Central memory CD8-positive, alpha-beta T cell (primary cell): ENCODE measurements around the gene ECSCR.
"Not testable (repeated sequence)": the region's sequence is repeated elsewhere in the genome, so short reads cannot be mapped to it uniquely, and the experiment has no call there.

Experiments used
- ATAC-seq: fragments of 150-1000 bp; cut with Tn5 transposase; replicated peaks from 2 replicates; pipeline ENCODE4 v1.10.0; 2022; ENCODE audit warnings: mild to moderate bottlenecking, moderate FRiP score, moderate number of reproducible peaks; ENCODE audit not compliant: poor library complexity, severe bottlenecking; ENCODE audit errors: extremely low read depth
- DNase-seq, 2 donors: peaks; one replicate each; pipeline ENCODE4 v3.0.0; 2021; ENCODE audit warnings: low spot score in 2 of 2
- H3K27ac Mint-ChIP-seq: one replicate; pipeline ENCODE4 v1.8.0; 2022; ENCODE audit warnings: low read depth, mild to moderate bottlenecking, moderate library complexity, mixed read lengths
- H3K27me3 Mint-ChIP-seq: one replicate; pipeline ENCODE4 v1.8.0; 2022; ENCODE audit warnings: mixed read lengths
- H3K36me3 Mint-ChIP-seq: one replicate; pipeline ENCODE4 v1.8.0; 2022; ENCODE audit warnings: mild to moderate bottlenecking, moderate library complexity, mixed read lengths; ENCODE audit not compliant: insufficient read depth
- H3K4me1 Mint-ChIP-seq: one replicate; pipeline ENCODE4 v1.8.0; 2022; ENCODE audit warnings: mixed read lengths
- H3K4me3 Mint-ChIP-seq: one replicate; pipeline ENCODE4 v1.8.0; 2022; ENCODE audit warnings: mild to moderate bottlenecking, moderate library complexity, mixed read lengths
- H3K9me3 Mint-ChIP-seq: one replicate; pipeline ENCODE4 v1.8.0; 2022; ENCODE audit warnings: mixed read lengths

Gene ECSCR

DNA sequence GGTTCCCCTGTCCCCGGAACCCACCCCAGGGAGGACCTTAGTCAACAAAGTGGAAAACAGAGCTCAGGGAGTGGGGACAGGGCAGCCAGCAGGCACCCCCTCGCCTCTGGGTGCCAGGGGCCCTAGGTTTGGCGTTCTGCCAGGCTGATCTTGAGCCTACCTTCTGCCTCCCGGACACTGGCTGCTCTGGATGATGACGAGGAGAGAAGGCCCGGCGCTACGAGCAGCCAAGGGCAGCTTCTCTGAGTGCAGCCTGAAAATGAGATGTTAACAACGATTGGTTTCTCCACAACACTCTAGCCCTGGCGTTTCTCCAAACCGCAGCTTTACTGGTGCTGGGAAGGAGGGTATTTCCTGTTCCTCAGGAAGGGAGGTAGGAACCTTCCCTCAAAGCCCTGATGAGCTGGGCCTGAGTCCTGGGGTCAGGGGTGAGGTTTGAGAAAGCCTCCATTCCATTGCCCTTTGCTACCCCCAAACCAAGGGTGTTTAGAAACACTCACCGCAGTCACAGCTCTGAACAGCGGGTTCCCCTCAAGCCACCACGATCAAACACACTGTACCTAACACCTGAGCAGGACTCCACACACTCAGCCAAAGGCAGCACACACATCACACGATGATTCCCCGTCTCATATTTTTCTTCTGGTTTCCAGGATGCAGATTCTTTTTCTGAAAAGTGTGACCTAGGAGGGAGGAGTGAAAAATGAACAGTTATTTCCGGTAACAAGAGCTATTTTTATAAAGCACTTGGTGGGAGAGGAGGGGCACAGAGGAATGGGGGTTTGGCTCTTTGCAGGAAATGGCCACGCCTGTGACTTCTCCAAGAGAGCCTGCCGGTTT lies 19.7 kb upstream of the ECSCR start, which contains the start of gene STING1:
TSS of gene STING1 (minus strand) at position 709 of the 840 bp plus-strand sequence. CDS start 1,054 bp downstream, outside the sequence.
- H3K4me1 Mint-ChIP-seq, result peaks cover 41% of the 10 kb centered on the region
- DNase-seq (peak; percentile 50 to 70), ATAC-seq (peak; percentile 93)
- H3K4me3 Mint-ChIP-seq, result peak within 1 kb of the TSS; percentile 79
- H3K9me3 Mint-ChIP-seq, result no peaks in the 10 kb centered on the region
- peak within 1 kb of the TSS; percentile 88 for H3K27ac Mint-ChIP-seq
- H3K36me3 Mint-ChIP-seq, result peaks cover 29% of the 10 kb centered on the region
- H3K27me3 Mint-ChIP-seq, result no peaks in the 10 kb centered on the region

DNA sequence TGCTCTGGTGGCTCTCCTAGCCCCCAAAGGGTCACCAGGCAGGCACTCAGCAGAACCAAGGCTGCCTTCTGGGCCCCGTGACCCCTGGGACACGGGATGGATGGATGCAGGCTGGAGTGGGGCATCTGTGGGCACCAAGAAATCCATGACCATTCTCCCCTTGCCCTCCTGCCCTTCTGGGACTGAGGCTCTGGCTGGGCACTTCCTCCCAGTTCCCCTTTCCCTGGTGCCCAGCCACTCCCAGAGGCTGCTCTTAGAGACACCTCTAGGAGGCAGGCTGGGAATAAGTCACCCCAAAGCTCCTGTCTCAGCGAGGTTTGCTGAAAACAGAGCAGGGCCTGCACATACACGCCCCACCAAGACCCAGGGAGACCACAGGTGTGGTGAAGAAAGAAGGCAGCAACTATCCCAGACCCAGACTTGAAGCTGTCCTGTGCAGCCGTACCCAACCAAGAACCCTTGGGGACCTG lies 19.1 kb upstream of the ECSCR start:
- Mint-ChIP-seq H3K9me3 (no peaks in the 10 kb centered on the region), H3K4me3 (peak overlapping the region; percentile 79), H3K36me3 (peaks cover 32% of the 10 kb centered on the region), H3K27me3 (no peaks in the 10 kb centered on the region), H3K4me1 (peaks cover 41% of the 10 kb centered on the region), H3K27ac (peak overlapping the region; percentile 88)
- DNase-seq (no peak), ATAC-seq (peak; percentile 15)

DNA sequence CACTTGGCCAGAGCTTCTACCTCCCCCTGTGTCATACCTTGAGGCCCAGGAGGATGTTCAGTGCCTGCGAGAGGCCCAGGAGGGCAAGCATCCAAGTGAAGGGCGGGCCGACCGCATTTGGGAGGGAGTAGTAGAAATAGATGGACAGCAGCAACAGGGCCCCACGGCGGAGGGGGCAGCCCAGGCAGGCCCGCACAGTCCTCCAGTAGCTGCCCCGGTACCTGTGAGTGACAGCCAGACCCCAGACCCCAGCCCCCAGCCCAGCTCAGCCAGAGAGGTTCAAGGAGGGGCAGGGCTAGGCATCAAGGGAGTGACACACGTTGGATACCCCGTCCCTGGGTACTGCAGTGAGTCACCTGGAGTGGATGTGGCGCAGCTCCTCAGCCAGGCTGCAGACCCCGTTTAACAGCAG lies 18.6 kb upstream of the ECSCR start:
- no peak for DNase-seq

DNA sequence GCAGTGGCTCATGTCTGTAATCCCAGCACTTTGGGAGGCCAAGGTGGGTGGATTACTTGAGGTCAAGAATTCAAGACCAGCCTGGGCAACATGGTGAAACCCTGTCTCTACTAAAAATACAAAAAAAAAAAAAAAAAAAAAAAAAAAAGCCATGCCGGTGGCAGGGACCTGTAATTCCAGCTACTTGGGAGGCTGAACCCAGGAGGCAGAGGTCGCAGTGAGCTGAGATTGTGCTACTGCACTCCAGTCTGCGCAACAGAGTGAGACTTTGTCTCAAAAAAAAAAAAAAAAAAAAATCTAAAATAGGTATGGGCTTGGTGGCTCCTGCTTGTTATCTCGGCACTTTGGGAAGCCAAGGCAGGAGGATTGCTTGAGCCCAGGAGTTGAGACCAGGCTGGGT lies 17.2 kb upstream of the ECSCR start:
- H3K36me3 Mint-ChIP-seq, result peaks cover 42% of the 10 kb centered on the region
- ATAC-seq, H3K4me3 Mint-ChIP-seq, DNase-seq, H3K9me3 Mint-ChIP-seq, H3K27ac Mint-ChIP-seq, H3K27me3 Mint-ChIP-seq: not testable (repeated sequence)
- peaks cover 54% of the 10 kb centered on the region for H3K4me1 Mint-ChIP-seq

More for the DNA sequence above, 18.6 kb upstream of the ECSCR start:
- Mint-ChIP-seq H3K27ac (peak overlapping the region; percentile 88), H3K4me1 (peaks cover 41% of the 10 kb centered on the region), H3K4me3 (peak overlapping the region; percentile 79), H3K27me3 (no peaks in the 10 kb centered on the region), H3K9me3 (no peaks in the 10 kb centered on the region), H3K36me3 (peaks cover 36% of the 10 kb centered on the region)
- ATAC-seq, result no peak

DNA sequence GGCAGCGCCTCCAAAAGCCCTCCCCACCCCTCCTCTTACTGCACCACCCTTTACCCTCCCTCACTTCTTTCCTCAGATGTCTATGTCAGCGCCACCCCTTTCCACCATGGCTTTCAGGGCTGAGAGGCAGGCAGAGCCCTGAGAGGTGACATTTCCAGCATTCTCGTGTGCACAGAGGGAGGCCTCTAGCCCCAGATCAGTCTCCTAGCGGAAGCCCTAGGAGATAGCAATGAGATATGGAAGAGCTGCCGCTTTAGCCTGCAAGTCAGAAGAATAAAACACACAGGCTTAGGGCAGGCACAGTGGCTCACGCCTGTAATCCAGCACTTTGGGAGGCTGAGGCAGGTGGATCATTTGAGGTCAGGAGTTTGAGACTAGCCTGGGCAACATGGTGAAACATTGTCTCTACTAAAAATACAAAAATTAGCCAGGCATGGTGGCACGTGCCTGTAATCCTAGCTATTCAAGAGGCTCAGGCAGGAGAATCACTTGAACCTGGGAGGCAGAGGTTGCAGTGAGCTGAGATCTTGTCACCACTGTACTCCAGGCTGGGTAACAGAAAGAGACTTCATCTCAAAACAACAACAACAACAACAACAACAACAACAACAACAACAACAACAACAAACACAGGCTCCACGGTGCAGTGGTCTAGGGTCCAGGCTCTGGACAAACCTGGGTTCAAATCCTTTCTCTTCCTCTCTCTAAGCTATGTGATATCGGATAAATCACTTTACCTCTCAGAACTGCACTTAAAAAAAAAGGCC lies 16.3 kb upstream of the ECSCR start:
- not testable (repeated sequence) for H3K9me3 Mint-ChIP-seq, H3K27me3 Mint-ChIP-seq, DNase-seq, ATAC-seq
- Mint-ChIP-seq H3K36me3 (peaks cover 42% of the 10 kb centered on the region), H3K27ac (peak overlapping the region; percentile 59), H3K4me3 (peak overlapping the region; percentile 20), H3K4me1 (peaks cover 62% of the 10 kb centered on the region)

DNA sequence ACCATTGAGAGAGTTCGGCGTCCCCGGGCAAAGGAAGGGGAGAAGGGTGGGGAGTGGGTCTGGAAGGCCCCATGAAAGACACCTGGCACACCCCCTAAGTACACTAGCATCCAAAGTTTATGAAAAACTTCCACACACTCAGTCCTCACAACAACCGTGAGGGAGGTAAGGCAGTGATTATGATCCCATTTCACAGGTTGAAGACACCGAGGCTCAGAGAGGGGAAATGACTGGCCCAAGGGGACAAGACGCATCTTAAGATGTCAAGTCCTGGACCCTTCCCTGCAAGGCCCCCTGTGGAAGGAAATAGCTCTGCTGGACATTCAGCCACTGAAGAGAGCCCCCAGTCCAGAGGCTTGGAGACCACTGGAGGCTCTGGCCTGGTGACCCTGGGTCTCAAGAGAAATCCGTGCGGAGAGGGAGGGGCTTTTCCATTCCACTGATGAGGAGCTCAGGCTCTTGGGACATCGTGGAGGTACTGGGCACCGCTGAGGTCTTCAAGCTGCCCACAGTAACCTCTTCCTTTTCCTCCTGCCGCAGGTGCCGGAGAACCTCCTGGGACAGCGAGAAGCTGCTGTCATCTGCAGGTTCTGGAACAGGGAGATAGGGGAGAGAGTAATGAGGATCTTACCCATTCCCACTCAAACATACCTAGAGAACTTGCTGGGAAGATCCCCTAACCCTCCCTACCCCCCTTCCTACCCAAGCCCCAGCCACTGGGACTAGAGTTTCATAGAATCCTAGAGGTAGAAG lies 13.5 kb upstream of the ECSCR start:
- Mint-ChIP-seq H3K4me1 (peaks cover 65% of the 10 kb centered on the region), H3K4me3 (no peak overlapping the region), H3K27ac (peak overlapping the region; percentile 69), H3K36me3 (peaks cover 36% of the 10 kb centered on the region), H3K9me3 (no peaks in the 10 kb centered on the region), H3K27me3 (no peaks in the 10 kb centered on the region)
- DNase-seq, result no peak
- no peak for ATAC-seq

DNA sequence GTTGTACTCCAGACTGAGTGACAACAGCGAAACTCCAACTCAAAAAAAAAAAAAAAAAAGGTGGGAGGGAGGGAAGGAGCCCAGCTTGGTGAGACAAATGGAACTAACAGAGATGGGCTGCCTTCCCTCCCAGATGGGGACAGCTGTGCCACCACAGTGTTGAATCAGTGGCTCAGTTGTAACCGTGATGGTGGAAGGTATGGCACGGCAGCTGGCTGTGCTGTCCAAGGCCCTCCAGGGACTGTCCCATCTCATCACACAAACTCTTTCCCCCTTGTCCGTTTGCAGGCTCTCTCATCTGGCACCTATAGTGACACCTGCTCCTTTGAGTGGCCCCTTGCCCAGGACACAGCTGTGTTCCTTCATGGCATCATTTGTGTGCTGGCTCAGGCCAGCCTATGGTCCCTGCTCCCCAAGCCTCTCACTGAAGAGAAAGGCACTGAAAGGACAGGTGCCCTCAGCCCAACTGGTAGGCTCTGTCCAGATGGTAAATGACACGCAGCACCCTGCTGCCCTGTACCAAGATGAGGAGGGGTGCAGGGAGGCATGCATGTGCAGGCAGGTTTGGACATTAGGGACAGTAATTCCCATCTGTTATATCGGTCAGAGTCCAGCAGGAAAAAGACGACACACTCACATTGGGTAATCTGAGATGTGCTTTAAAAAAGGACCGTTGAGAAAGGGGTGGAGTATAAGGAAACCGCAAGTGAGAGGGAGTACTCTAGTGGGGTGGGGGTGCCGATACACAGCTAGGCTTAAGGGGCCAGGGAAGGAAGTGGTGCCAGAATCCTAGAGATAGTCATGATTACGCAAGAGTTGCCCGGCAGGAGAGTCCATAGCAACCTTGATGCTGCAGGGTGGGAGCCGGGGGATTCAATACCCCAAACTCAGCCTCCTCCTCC lies 12.6 kb upstream of the ECSCR start:
- H3K4me1 Mint-ChIP-seq, result peaks cover 65% of the 10 kb centered on the region
- peak overlapping the region; percentile 39 for H3K4me3 Mint-ChIP-seq
- DNase-seq, result no peak
- H3K27me3 Mint-ChIP-seq, result no peaks in the 10 kb centered on the region
- peak; percentile 47 for ATAC-seq
- peaks cover 31% of the 10 kb centered on the region for H3K36me3 Mint-ChIP-seq
- peak overlapping the region; percentile 69 for H3K27ac Mint-ChIP-seq
- H3K9me3 Mint-ChIP-seq, result no peaks in the 10 kb centered on the region

DNA sequence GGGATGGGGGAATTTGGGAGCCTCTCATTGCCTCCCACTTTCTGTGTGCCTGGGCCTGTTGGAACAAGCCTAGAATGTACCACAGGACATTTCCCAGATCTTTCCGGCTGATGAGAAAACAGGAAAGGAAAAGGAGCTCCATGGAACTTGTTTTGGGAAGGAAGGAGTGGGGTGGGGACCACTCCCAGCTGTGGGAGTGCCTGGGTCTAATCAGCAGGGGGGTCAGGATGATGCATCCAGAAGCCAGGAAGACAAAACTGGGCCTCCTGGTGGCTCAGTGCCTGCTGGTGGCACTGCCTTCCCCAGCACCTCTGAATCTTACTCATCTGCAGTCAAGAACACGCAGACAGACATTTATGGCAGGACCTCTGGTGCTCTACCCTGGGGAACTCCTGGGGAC lies 11.0 kb upstream of the ECSCR start:
- Mint-ChIP-seq H3K27me3 (no peaks in the 10 kb centered on the region), H3K27ac (peak overlapping the region; percentile 75), H3K4me3 (no peak overlapping the region), H3K4me1 (peaks cover 68% of the 10 kb centered on the region), H3K36me3 (peaks cover 21% of the 10 kb centered on the region), H3K9me3 (no peaks in the 10 kb centered on the region)
- DNase-seq, result no peak
- ATAC-seq, result no peak

DNA sequence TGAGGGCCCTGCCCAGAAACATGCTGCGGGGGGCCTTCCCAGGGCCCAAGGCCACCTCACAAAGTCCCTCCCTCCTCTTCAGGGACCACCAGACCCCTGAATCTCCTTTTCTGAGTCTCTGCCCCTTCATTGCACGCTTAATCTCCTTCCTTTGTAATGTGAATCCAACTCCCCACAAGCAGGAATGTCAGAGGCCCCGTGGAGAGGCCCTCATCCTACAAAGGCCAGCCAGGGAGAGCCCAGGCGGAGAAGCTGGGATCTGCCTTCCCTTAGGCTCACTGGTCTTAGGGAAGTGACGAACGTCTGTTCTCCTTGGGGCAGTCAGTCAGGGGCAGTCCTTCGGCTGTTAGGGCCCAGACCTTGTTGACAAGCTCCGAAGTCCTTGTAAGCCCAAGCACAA lies 10.6 kb upstream of the ECSCR start:
- Mint-ChIP-seq H3K9me3 (no peaks in the 10 kb centered on the region), H3K36me3 (peaks cover 18% of the 10 kb centered on the region), H3K27ac (no peak overlapping the region), H3K27me3 (no peaks in the 10 kb centered on the region), H3K4me1 (peaks cover 67% of the 10 kb centered on the region), H3K4me3 (no peak overlapping the region)
- DNase-seq, result no peak
- no peak for ATAC-seq

DNA sequence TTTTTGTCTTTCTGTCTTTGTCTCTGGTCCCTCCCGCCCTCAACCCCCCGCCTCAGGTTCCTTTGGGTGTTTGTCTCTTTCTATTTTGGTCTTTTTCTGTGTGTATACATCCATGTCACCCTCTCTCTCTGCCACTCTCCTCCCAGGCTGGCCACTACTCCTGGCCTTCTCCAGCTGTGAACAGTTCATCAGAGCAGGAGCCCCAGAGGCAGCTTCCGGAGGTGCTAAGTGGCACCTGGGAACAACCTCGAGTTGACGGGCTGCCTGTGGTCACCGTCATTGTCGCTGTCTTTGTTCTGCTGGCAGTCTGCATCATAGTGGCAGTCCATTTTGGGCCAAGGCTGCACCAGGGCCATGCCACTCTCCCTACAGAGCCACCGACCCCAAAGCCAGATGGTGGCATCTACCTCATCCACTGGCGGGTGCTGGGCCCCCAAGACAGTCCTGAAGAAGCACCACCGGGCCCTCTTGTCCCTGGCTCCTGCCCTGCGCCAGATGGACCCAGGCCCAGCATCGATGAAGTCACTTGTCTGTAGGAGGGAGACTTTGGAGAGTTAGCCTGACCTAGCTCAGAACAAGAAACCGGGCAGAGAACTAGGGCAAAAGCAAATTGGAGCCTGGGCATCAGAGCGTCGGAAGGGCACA lies 10.0 kb upstream of the ECSCR start:
- Mint-ChIP-seq H3K36me3 (peaks cover 17% of the 10 kb centered on the region), H3K27me3 (no peaks in the 10 kb centered on the region), H3K4me1 (peaks cover 65% of the 10 kb centered on the region), H3K9me3 (no peaks in the 10 kb centered on the region), H3K4me3 (peak overlapping the region; percentile 84), H3K27ac (peak overlapping the region; percentile 91)
- ATAC-seq, result no peak
- DNase-seq, result no peak

DNA sequence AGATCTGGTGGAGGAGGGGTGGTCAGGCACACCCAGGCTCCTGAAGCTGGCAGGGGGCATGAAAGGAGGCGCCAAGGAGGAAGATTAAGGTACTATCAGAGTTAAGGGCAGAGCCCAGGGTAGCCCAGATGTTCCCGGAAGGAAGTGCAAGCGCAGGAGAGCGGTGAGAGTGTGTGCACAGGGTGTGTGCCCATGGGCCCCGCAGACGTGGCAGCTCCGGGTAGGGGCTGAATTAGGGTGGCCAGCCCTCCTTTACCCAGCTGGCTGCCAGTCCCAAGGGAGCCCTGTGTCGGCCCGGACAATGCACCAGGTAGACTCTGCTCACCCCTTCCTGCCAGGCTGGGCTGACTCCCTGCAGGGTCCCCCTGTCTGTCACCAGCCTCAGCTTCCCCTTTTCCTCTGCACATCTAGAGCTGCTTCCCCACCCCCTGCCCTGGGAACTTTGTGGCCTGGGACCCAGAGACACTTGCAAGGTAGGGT lies 8.3 kb upstream of the ECSCR start, which contains the start of gene SMIM33:
TSS of gene SMIM33 (plus strand) at position 184 of the 480 bp plus-strand sequence. CDS start at position 302, 118 bp downstream.
- peaks cover 7% of the 10 kb centered on the region for H3K36me3 Mint-ChIP-seq
- H3K4me3 Mint-ChIP-seq, result peak within 1 kb of the TSS; percentile 84
- ATAC-seq, result peak; percentile 77
- H3K27ac Mint-ChIP-seq, result peak within 1 kb of the TSS; percentile 91
- H3K27me3 Mint-ChIP-seq, result no peaks in the 10 kb centered on the region
- H3K4me1 Mint-ChIP-seq, result peaks cover 64% of the 10 kb centered on the region
- no peak for DNase-seq
- H3K9me3 Mint-ChIP-seq, result no peaks in the 10 kb centered on the region
